GM18502 (cell line): ENCODE measurements around the gene TIA1.
"Not testable (repeated sequence)": the region's sequence is repeated elsewhere in the genome, so short reads cannot be mapped to it uniquely, and the experiment has no call there.

Source experiments
- ATAC-seq: cut with Tn5 transposase; IDR thresholded peaks from one replicate; pipeline ENCODE4 v1.9.1; 2021; ENCODE audit warnings: mild to moderate bottlenecking; ENCODE audit not compliant: unreplicated experiment, poor library complexity

Gene TIA1, protein sequence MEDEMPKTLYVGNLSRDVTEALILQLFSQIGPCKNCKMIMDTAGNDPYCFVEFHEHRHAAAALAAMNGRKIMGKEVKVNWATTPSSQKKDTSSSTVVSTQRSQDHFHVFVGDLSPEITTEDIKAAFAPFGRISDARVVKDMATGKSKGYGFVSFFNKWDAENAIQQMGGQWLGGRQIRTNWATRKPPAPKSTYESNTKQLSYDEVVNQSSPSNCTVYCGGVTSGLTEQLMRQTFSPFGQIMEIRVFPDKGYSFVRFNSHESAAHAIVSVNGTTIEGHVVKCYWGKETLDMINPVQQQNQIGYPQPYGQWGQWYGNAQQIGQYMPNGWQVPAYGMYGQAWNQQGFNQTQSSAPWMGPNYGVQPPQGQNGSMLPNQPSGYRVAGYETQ

DNA sequence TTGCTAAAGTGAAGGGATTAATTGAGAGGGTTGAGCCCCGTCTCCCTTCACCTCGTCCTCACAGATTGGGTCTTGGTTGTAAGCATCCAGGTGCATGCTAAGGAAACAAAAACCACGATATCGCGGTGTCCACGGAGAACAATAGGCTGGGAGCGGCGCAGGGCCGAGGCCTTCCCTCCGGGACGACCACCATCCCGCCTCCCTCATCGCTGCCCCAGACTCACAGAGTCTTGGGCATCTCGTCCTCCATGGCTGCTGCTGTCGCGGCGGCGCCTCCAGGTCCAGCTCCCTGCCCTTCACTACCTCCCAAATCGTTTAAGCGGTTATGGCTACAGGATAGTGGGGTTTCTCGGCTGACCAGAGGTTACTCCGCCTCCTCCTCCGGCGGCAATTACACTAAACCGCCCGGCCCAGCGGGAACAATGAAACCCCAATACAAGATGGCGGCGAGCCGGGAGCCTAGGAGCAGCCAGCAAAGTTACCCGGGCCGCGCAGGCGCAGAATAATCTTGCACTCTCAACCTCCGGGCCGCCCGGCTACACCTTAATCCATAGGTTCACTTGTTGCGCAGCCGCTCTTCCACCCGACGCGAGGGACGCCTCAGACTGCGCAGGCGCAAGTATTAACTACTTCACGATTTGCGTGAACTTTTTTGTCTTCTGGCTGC lies at the start of gene TIA1:
Gene TIA1 (minus strand): TSS at position 448 of the 667 bp plus-strand sequence. CDS start 198 bp downstream, at position 250.
- ATAC-seq: peak; percentile 94

DNA sequence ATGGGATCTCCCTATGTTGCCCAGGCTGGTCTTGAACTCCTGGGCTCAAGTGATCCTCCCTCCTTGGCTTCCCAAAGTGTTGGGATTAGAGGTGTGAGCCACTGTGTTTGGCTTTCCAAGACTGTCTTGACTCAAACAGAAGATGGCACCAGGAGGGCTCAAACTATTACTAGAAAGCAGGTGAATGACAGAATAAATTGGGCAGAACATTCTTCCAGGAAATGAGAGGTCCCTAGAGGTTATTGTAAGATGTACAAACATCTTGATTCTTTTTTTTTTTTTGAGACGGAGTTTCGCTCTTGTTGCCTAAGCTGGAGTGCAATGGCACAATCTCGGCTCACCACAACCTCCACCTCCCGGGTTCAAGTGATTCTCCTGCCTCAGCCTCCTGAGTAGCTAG lies 49.4 kb upstream of the TIA1 start:
- not testable (repeated sequence) for ATAC-seq

DNA sequence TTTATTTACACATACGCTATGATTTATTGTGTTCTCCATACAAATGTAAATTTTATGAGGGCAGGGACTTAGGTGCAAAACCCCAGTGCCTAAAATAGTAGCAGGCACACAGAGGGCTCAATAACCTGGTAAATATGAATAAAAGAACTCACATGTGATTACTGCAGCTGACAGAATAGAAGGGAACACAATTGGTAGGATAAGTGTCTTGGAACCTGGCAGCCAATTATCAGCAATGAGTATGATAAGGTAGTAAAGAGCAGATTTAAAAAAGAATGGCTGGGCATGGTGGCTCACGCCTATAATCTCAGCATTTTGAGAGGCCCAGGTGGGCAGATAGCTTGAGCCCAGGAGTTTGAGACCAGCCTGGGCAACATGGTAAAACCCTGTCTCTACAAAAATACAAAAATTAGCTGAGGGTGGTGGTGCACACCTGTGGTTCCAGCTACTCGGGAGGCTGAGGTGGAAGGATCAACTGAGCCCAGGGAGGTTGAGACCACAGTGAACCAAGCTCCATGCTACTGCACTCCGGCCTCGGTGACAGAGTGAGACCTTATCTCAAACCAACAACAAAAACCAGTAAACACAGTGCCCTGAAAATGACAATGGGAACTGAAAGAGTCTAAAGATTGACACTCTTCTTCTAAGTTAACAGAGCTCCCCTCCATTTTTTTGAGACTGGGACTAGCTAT lies 35.2 kb upstream of the TIA1 start:
- ATAC-seq: no peak

DNA sequence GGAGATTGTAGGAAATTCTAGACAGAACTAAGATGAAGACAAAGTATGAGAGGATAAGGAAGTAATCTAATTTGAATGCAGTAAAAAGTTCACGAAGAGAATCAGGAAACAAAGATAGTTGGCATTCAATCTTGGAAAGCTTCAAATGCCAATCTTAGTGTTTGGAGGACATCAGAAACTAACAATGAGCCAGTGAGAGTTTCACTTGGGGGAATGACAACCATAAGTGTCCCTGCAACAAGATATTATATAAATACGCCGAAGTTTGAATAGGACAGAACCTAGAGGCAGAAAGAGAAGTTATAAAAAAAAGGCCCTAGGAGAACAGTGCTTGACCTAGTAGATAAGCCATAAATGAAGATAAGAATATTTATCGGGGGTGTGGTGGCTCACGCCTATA lies 34.0 kb upstream of the TIA1 start:
- no peak for ATAC-seq

DNA sequence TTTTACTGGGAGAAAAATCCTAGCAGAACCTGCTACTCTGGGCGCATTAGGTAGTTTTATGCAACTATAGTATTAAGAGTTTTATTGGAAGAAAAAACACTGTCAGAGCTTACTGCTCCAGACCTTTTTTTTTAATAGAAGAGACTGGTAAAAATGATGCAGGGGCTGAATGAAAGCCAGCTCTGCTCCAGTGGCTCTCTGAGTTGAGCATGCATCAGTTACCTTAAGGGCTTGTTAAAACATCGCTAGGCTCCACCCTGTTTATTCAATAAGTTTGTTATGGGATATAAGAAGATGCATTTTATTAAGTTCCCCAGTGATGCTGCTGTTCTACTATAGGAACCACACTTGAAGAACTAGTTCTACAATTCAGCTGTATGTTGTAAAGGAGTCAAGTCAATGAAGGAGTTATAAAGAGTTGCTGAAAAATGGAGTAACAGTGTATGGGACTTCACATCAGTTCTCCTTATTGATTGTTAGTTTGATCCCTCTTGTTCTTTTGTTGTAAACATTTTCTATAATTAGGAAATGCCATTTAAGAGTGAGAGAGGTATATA lies 31.9 kb upstream of the TIA1 start:
- ATAC-seq: no peak

DNA sequence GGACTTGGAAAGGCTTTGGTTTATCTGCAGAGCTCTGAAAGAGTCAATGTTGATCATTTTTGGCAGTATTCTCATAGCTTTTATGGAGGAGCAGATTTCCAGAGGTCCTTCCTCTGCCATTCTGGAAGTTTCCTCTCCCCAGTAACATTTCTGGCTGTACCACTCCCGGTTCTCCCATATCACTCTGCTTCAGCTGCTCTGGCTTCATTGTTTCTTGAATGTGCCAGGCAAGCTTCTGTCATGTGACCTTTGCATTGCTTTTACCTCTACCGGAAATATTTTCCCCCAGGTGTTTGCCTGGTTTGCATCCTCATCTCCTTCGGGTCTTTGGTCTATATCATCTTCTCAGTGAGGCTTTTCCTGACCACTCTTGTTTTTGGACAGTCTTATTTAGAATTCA lies 21.9 kb upstream of the TIA1 start:
- no peak for ATAC-seq

DNA sequence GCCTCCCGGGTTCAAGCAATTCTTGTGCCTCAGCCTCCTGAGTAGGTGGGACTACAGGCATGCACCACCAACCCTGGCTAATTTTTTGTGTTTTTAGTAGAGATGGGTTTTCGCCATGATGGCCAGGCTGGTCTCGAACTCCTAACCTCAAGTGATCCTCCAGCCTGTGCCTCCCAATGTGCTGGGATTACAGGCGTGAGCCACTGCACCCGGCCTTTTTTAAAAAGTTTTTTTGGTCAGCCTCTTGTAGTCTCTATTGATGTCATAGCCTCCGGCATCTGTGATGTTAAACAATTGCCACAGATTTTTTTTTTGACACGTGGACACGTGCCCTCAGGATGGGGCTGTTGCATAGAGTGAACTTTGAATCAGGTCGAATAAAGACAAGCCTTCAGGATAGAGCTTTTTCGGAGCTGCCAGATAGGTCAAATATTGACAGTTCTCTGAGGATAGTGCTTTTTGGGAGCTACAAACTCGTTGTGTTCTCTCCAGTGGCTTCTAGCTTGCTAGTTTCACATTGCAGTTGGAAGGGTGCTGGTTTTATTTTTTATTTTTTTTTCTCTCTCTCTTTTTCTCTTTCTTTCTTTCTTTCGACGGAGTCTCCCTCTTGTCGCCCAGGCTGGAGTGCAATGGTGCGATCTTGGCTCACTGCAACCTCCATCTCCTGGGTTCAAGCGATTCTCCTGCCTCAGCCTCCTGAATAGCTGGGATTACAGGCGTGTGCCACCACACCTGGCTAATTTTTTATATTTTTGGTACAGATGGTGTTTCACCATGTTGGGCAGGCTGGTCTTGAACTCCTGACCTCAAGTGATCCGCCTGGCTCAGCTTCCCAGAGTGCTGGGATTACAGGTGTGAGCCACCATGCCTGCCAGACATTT lies 21.2 kb upstream of the TIA1 start:
- ATAC-seq: not testable (repeated sequence)

DNA sequence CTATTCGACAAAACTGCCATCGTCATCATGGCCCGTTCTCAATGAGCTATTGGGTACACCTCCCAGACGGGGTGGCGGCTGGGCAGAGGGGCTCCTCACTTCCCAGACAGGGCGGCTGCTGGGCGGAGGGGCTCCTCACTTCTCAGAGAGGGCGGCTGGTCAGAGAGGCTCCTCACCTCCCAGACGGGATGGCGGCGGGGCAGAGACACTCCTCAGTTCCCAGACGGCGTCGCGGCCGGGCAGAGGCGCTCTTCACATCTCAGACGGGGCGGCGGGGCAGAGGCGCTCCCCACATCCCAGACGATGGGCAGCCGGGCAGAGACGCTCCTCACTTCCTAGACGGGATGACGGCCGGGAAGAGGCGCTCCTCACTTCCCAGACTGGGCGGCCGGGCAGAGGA lies 18.5 kb upstream of the TIA1 start:
- not testable (repeated sequence) for ATAC-seq

DNA sequence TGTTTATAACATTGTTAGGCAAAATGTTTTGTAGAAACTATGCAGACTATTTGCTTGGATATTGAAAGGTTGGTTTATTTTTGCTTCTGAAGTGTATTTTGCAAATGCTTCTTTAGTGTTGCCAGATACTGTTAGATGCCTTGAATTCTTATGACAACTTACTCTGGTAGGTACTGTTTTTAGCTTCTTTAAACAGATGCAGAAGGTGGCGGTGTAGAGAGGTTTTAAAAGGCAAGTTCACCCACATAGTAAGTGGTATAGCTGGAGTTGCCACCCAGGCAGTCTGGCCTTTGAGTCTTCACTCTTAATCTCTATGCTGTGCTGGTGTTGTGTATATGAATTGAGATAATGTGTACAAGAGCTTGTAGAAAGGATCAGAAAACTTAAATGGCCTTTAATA lies 13.1 kb upstream of the TIA1 start:
- no peak for ATAC-seq

DNA sequence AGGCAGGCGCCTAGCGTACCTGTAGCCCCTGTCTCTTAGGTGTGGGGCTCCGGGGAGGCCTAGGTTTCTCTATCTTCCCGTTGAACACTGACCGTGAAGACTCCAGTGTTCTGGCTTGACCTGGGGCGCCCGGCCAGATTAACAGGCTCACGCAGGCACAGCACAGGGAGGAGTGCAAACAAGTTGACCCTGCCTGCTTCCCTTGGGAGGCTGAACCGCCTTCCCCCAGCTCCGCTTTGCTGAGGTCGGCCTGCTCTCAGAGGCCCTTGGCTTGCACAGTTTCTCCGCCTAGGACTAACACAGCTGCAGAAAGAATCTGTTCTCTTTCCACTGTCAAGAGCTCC lies 10.1 kb upstream of the TIA1 start:
- peak; percentile 13 for ATAC-seq

DNA sequence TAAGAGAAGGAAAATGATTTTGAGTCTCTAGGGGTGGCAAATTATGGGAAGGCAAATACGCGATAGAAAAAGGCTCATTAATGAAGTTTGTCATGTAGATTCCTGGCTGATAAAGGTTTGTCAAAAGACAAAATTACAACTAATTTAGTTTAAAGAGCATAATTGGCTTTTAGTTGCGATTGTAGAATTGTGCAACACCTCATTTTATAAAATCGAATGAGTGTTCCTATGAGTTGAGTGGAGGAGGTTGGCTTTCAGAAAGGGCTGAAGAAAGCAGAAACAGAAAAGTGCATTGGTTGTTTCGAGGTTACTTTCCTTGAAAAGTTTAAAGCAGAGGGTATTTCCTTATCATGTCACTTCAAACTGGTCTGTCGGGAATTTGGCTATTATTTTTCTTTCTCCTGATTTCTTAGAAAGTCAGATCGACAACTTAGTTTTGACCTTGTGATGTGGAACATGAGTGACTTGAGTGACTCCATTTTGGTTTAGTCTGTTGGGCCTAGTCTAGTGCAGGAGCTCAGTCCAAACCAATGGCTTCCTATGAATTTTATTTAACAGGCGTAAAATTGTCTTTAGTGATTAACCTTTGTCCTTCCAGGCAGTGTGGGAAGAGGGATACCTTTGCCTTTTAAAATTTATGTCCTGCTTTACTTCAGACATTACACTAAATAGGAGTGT lies 7.3 kb upstream of the TIA1 start:
- no peak for ATAC-seq

DNA sequence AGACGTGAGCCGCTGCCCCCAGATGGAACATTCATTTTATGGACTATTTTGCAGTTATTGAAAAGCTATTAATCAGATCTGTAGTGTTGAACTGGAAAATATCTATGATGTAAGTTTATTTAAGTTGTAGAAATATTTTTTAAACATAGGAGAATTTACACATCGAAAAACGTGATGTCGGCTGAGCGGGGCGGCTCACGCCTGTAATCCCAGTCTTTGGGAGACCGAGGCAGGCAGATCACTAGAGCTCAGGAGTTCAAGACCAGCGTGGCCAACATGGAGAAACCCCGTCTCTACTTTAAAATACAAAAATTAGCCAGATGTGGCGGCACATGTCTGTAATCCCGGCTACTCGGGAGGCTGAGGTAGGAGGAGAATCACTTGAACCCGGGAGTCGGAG lies 2.0 kb upstream of the TIA1 start:
- no peak for ATAC-seq

DNA sequence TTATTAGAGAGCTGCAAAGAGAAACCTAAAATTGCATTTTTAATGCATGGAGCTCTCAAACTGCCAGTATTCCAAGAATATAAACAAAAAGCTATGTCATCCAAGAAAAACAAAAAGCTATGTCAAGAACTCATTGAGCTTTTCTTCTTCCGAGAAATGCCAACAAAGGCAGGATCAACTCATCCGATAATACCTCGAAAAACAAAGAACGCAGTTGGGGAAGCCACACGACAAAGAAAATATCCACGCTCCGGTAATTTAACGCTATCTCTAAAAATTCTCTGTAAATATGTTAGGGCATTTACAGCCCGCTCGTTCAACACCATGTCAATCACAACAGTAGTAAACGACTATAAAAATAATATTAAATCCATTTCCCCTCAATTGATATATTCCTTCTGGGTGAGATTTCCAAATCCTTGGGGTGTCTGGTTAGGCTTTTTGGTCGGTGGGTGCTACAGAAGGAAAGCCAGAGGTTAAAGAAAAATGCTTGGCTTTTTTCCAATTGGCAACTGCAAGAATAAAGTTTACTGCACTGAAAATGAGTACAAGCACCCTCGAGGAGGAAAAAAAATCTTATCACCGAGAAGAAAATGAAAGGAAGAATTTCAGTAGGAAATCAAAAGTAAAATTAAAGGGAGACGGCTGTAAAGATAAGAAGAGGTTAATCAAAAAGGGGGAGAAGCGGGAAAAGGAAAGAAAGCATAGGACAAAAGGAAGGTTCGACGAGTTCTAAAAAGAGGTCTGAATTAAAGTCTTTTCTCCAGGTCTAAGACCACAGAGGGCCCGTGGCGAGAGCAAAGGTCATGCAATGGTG lies 856 bp downstream of the TIA1 start:
- no peak for ATAC-seq

DNA sequence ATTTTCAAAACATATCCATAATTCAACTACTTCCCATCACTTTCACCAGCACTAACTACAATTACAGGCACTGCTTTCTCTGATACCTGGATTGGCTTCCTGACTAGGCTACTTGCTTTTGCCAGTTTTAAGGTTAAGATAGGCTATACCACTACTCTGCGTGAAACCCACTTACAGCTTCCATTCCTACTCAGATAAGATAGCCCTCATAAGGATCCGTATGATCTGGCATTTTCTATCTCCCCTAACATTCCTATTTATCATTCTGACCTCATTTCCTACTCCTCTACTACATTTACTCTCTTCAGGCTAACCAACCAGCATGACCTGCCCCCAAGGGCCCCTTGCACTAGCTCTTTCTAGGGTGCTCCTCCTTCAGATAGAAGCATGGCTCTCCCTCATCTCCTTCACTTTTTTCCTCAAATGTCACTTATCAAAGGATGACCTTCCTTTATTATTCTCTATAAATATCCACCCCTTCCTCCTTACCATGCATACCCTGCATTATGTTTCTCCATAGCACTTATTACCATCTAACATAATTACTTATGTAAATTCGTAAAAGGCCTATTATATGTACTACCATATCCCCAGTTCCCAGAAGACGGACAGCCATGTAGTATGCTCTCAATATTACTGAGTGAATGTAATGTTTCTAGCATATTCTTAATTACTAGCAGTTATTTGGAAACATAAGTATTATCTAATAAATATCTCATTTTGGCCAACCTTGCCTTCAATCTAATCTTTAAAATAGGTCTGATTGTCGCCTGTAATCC lies 4.4 kb downstream of the TIA1 start:
- ATAC-seq: no peak

DNA sequence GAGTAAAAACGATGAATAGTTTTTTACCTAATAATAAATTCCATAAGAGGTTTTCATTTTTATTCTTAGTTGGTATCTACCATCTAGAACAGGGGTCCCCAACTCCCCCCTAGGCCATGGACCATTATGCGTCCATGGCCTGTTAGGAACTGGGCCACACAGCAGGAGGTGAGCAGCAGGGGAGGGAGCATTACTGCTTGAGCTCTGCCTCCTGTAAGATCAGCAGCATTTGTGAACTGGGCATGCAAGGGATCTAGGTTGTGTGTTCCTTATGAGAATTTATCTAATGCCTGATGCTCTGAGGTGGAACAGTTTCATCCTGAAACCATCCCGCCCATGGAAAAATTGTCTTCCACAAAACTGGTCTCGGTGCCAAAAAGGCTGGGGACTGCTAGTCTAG lies 5.9 kb downstream of the TIA1 start:
- ATAC-seq: no peak

DNA sequence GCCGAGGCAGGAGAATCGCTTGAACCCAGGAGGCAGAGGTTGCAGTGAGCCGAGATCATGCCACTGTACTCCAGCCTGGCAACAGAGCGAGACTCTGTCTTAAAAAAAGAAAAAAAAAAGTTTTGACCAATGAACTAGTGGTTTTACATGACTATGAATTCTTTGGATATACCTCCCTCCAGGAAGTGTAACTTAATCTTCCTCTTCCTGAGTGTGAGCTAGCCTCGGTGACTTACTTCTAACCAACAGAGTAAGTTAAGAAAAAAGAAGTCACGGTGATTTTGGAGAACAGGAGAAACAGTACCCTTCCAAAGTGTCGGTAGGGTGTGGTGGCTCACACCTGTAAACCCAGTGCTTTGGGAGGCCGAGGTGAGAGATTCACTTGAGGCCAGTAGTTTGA lies 7.1 kb downstream of the TIA1 start:
- no peak for ATAC-seq

DNA sequence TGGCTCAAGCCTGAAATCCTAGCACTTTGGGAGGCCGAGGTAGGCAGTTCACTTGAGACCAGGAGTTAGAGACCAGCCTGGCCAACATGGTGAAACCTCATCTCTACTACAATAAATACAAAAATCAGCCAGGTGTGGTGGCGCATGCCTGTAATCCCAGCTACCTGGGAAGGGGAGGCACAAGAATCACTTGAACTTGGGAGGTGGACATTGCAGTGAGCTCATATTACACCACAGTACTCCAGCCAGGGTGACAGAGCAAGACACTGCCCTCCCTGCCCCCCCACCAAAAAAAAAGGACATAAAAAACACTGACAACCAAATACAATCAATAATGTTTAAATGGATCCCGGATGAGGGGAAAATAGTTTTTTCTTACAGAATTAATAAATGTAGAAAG lies 7.8 kb downstream of the TIA1 start:
- ATAC-seq: no peak

DNA sequence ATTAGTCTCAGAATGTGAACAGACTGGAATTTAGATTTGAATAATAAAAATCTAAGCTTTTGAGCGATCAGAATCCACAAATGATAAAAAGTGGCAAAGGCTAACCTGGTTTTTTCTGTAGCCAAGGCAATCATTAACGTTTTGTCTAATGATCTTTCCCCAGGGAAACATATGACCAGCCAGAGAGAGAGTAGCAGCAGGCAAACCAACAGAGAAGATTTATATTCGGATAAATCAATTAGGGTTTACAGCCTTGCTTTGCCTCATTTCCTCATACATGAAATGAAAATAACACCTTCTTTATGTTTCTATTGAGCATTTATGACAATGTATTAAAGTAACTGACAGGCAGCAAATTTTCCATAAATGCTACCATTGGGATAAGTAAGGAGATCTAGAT lies 14.5 kb downstream of the TIA1 start:
- ATAC-seq: no peak
